WTC11 (cell line): Measurements from ENCODE around the gene RPL22L1. TPM values are rescaled to one million over a fixed set of nuclear protein-coding genes. Genes with fewer than 3 reads are reported as not detected.

Source experiments
- ATAC-seq: fragments of 200-7000 bp; cut with Tn5 transposase; 2 replicates; pipeline ENCODE4 v1.10.0; 2021; ENCODE audit warnings: mild to moderate bottlenecking, moderate library complexity
- CTCF ChIA-PET: fragments of 300-600 bp; sonication (Branson Sonifier 250); formaldehyde crosslinking; loops from one replicate; lab custom pipeline; 2021; ENCODE audit warnings: antibody characterized with exemption; lab: Charles Lee
- POLR2A ChIA-PET: fragments of 350-600 bp; sonication (Branson Sonifier 250); formaldehyde crosslinking; loops from one replicate; lab custom pipeline; 2021; ENCODE audit warnings: antibody characterized with exemption; lab: Charles Lee
- DNase-seq: peaks from one replicate; pipeline ENCODE4 v3.0.0; 2021; ENCODE audit warnings: low spot score
- H3K27ac Mint-ChIP-seq: 2 replicates; pipeline ENCODE4 v1.8.0; 2021; ENCODE audit warnings: mixed read lengths
- H3K27me3 Mint-ChIP-seq: 2 replicates; pipeline ENCODE4 v1.8.0; 2021; ENCODE audit warnings: low read depth, mild to moderate bottlenecking, moderate library complexity, mixed read lengths
- H3K36me3 Mint-ChIP-seq: 2 replicates; pipeline ENCODE4 v1.8.0; 2021; ENCODE audit warnings: mixed read lengths
- H3K4me1 Mint-ChIP-seq: 2 replicates; pipeline ENCODE4 v1.8.0; 2022; ENCODE audit warnings: mixed read lengths
- H3K4me3 Mint-ChIP-seq: 2 replicates; pipeline ENCODE4 v1.8.0; 2021; ENCODE audit warnings: mild to moderate bottlenecking, moderate library complexity, mixed read lengths
- H3K9me3 Mint-ChIP-seq: 2 replicates; pipeline ENCODE4 v1.8.0; 2021; ENCODE audit warnings: mixed read lengths
- ATF1 ChIP-seq: sonication (generic); formaldehyde crosslinking; IDR thresholded peaks from 2 replicates; pipeline ENCODE4 v1.8.1; 2023; ENCODE audit warnings: mild to moderate bottlenecking, moderate library complexity, missing genetic modification reagents
- ELF4 ChIP-seq: sonication (generic); formaldehyde crosslinking; IDR thresholded peaks from 2 replicates; pipeline ENCODE4 v1.8.1; 2022; ENCODE audit warnings: low read depth, mild to moderate bottlenecking, moderate library complexity, missing genetic modification reagents
- EMX1 ChIP-seq: fragments of 250-450 bp; sonication (Bioruptor Pico); IDR thresholded peaks from 2 replicates; pipeline ENCODE4 v1.8.0; 2021; ENCODE audit warnings: mild to moderate bottlenecking
- ESRRA ChIP-seq: sonication (generic); formaldehyde crosslinking; IDR thresholded peaks from 2 replicates; pipeline ENCODE4 v1.8.1; 2022; ENCODE audit warnings: mild to moderate bottlenecking, missing genetic modification reagents, borderline replicate concordance
- FOXK1 ChIP-seq: sonication (generic); formaldehyde crosslinking; IDR thresholded peaks from 2 replicates; pipeline ENCODE4 v1.8.0; 2022; ENCODE audit warnings: mild to moderate bottlenecking, moderate library complexity, missing genetic modification reagents
- MXD4 ChIP-seq: fragments of 250-450 bp; sonication (Bioruptor Pico); IDR thresholded peaks from 2 replicates; pipeline ENCODE4 v1.8.0; 2021; ENCODE audit warnings: mild to moderate bottlenecking, moderate library complexity, borderline replicate concordance
- NFE2L1 ChIP-seq: sonication (generic); formaldehyde crosslinking; IDR thresholded peaks from 2 replicates; pipeline ENCODE4 v1.8.1; 2023; ENCODE audit warnings: missing genetic modification reagents
- RELA ChIP-seq: sonication (generic); formaldehyde crosslinking; IDR thresholded peaks from 2 replicates; pipeline ENCODE4 v1.8.1; 2022; ENCODE audit warnings: missing genetic modification reagents, mild to moderate bottlenecking, borderline replicate concordance
- SOX15 ChIP-seq: fragments of 250-450 bp; sonication (Bioruptor Pico); IDR thresholded peaks from 2 replicates; pipeline ENCODE4 v1.9.0; 2021; ENCODE audit warnings: mild to moderate bottlenecking
- ZNF416 ChIP-seq: fragments of 250-450 bp; sonication (Bioruptor Pico); IDR thresholded peaks from 2 replicates; pipeline ENCODE4 v1.9.0; 2021; ENCODE audit warnings: mild to moderate bottlenecking, inconsistent platforms
- total RNA-seq: library from RNA; stranded (reverse); gene quantifications from 3 replicates; pipeline ENCODE4 v1.2.3, GENCODE V29; 2021
- TF ChIP-seq, protein P1 (sequence below): sonication (generic); formaldehyde crosslinking; IDR thresholded peaks from 2 replicates; pipeline ENCODE4 v1.8.0; 2023; ENCODE audit warnings: missing genetic modification reagents
- TF ChIP-seq, protein P2 (sequence below): sonication (generic); formaldehyde crosslinking; IDR thresholded peaks from 2 replicates; pipeline ENCODE4 v1.8.0; 2023; ENCODE audit warnings: mild to moderate bottlenecking, missing genetic modification reagents
- TF ChIP-seq, protein P3 (sequence below): sonication (generic); formaldehyde crosslinking; conservative IDR thresholded peaks from 2 replicates; pipeline ENCODE4 v1.8.1; 2022; ENCODE audit warnings: mild to moderate bottlenecking, missing genetic modification reagents
- TF ChIP-seq, protein P4 (sequence below): sonication (generic); formaldehyde crosslinking; IDR thresholded peaks from 2 replicates; pipeline ENCODE4 v1.8.0; 2022; ENCODE audit warnings: missing genetic modification reagents
- TF ChIP-seq, protein P5 (sequence below): fragments of 250-450 bp; sonication (Bioruptor Pico); conservative IDR thresholded peaks from 2 replicates; pipeline ENCODE4 v1.9.0; 2021; ENCODE audit warnings: mild to moderate bottlenecking
- TF ChIP-seq, protein P6 (sequence below): fragments of 250-450 bp; sonication (Bioruptor Pico); IDR thresholded peaks from 2 replicates; pipeline ENCODE4 v1.8.0; 2021; ENCODE audit warnings: mild to moderate bottlenecking

RPL22L1 gene
- total RNA-seq, 1 experiment from 2014 or later: 169 TPM

DNA sequence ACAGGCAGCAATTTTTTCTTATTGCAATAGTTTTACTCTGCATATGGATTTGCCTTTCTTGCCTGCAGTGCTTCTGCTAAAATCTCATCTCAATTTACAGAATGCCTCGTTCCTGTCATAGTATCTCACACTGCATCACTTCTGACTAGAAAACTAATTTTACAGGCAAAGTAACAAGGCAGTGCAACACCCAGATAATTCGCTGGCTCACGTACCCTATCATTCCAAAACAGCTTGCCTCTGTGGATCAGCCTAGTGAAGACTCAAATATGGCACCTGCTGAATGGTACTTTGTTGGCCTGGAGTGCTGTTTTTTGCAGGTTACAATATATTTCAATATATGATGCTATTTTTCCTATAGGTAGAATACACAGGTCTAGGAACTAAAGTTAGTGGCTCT lies 33.1 kb upstream of the RPL22L1 start:
- no peak for TF ChIP-seq SOX15 (CRISPR knock-in tag)
- no peak for TF ChIP-seq ELF4
- no peak for TF ChIP-seq FOXK1 (CRISPR knock-in tag)
- TF ChIP-seq, protein P1, sequence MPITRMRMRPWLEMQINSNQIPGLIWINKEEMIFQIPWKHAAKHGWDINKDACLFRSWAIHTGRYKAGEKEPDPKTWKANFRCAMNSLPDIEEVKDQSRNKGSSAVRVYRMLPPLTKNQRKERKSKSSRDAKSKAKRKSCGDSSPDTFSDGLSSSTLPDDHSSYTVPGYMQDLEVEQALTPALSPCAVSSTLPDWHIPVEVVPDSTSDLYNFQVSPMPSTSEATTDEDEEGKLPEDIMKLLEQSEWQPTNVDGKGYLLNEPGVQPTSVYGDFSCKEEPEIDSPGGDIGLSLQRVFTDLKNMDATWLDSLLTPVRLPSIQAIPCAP (CRISPR knock-in tag): no peak
- TF ChIP-seq MXD4 (CRISPR knock-in tag): no peak
- TF ChIP-seq, protein P2, sequence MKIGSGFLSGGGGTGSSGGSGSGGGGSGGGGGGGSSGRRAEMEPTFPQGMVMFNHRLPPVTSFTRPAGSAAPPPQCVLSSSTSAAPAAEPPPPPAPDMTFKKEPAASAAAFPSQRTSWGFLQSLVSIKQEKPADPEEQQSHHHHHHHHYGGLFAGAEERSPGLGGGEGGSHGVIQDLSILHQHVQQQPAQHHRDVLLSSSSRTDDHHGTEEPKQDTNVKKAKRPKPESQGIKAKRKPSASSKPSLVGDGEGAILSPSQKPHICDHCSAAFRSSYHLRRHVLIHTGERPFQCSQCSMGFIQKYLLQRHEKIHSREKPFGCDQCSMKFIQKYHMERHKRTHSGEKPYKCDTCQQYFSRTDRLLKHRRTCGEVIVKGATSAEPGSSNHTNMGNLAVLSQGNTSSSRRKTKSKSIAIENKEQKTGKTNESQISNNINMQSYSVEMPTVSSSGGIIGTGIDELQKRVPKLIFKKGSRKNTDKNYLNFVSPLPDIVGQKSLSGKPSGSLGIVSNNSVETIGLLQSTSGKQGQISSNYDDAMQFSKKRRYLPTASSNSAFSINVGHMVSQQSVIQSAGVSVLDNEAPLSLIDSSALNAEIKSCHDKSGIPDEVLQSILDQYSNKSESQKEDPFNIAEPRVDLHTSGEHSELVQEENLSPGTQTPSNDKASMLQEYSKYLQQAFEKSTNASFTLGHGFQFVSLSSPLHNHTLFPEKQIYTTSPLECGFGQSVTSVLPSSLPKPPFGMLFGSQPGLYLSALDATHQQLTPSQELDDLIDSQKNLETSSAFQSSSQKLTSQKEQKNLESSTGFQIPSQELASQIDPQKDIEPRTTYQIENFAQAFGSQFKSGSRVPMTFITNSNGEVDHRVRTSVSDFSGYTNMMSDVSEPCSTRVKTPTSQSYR (CRISPR knock-in tag): no peak
- TF ChIP-seq, protein P3, sequence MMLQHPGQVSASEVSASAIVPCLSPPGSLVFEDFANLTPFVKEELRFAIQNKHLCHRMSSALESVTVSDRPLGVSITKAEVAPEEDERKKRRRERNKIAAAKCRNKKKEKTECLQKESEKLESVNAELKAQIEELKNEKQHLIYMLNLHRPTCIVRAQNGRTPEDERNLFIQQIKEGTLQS: no peak
- TF ChIP-seq EMX1 (CRISPR knock-in tag): no peak
- TF ChIP-seq, protein P4, sequence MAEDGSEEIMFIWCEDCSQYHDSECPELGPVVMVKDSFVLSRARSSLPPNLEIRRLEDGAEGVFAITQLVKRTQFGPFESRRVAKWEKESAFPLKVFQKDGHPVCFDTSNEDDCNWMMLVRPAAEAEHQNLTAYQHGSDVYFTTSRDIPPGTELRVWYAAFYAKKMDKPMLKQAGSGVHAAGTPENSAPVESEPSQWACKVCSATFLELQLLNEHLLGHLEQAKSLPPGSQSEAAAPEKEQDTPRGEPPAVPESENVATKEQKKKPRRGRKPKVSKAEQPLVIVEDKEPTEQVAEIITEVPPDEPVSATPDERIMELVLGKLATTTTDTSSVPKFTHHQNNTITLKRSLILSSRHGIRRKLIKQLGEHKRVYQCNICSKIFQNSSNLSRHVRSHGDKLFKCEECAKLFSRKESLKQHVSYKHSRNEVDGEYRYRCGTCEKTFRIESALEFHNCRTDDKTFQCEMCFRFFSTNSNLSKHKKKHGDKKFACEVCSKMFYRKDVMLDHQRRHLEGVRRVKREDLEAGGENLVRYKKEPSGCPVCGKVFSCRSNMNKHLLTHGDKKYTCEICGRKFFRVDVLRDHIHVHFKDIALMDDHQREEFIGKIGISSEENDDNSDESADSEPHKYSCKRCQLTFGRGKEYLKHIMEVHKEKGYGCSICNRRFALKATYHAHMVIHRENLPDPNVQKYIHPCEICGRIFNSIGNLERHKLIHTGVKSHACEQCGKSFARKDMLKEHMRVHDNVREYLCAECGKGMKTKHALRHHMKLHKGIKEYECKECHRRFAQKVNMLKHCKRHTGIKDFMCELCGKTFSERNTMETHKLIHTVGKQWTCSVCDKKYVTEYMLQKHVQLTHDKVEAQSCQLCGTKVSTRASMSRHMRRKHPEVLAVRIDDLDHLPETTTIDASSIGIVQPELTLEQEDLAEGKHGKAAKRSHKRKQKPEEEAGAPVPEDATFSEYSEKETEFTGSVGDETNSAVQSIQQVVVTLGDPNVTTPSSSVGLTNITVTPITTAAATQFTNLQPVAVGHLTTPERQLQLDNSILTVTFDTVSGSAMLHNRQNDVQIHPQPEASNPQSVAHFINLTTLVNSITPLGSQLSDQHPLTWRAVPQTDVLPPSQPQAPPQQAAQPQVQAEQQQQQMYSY (CRISPR knock-in tag): no peak
- TF ChIP-seq, protein P5, sequence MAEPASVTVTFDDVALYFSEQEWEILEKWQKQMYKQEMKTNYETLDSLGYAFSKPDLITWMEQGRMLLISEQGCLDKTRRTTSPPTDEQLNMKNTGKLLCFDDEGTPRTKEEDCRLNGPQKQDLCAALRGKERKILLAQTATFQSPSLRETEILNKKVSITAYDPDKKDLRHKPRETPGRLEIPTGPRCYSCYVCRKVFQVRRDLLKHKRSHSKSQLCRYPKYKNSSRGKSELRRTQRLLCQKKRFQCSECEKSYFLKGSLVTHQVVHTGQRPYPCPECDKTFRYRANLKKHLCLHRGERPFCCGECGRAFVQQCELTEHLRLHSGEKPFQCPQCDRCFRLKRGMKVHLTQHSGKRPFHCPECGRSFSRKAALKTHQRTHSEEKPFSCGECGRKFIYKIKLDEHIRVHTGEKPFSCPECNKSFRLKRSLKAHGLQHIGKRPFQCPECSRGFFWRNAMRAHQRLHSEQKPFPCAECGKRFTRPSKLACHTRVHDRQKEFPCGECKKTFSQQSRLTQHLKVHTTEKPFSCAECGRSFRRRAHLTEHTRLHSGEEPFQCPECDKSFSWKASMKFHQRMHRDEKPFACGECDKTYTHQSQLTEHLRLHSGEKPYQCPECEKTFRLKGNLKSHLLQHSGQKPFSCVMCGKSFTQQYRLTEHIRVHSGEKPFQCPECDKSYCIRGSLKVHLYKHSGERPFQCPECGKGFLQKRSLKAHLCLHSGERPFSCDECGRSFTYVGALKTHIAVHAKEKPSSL (CRISPR knock-in tag): no peak
- TF ChIP-seq ATF1 (CRISPR knock-in tag): no peak
- no peak for TF ChIP-seq ZNF416 (CRISPR knock-in tag)
- no peak for TF ChIP-seq RELA (CRISPR knock-in tag)
- TF ChIP-seq, protein P6, sequence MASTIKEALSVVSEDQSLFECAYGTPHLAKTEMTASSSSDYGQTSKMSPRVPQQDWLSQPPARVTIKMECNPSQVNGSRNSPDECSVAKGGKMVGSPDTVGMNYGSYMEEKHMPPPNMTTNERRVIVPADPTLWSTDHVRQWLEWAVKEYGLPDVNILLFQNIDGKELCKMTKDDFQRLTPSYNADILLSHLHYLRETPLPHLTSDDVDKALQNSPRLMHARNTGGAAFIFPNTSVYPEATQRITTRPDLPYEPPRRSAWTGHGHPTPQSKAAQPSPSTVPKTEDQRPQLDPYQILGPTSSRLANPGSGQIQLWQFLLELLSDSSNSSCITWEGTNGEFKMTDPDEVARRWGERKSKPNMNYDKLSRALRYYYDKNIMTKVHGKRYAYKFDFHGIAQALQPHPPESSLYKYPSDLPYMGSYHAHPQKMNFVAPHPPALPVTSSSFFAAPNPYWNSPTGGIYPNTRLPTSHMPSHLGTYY (CRISPR knock-in tag): no peak
- no peak for TF ChIP-seq ESRRA (CRISPR knock-in tag)
- no peak for TF ChIP-seq NFE2L1 (CRISPR knock-in tag)
- Mint-ChIP-seq H3K27ac (no peak overlapping the region), H3K27me3 (peaks cover 26% of the 10 kb centered on the region), H3K4me3 (no peak overlapping the region), H3K36me3 (peaks cover 4% of the 10 kb centered on the region), H3K4me1 (peaks cover 11% of the 10 kb centered on the region), H3K9me3 (peaks cover 3% of the 10 kb centered on the region)
- CTCF ChIA-PET: no interaction called here
- no peak for ATAC-seq
- no peak for DNase-seq
- POLR2A ChIA-PET: no interaction called here
